Panc1 (cell line): ENCODE measurements around the gene ARL8A. TPM values are rescaled to one million over a fixed set of nuclear protein-coding genes. Genes with fewer than 3 reads are reported as not detected.

Experiments used
- ATAC-seq: fragments of 200-7000 bp; cut with Tn5 transposase; 2 replicates; pipeline ENCODE4 v1.9.1; 2020; ENCODE audit warnings: mild to moderate bottlenecking, moderate library complexity
- BruUV-seq: library from RNA; stranded (reverse); fragments of 400-500 nt; replicated peaks from 2 replicates; lab custom pipeline; 2021; lab: Mats Ljungman, UMichigan
- CTCF ChIA-PET: fragments of 300-600 bp; sonication (Branson Sonifier 250); formaldehyde crosslinking; loops from one replicate; lab custom pipeline; 2022; ENCODE audit warnings: antibody characterized with exemption; lab: Charles Lee
- POLR2A ChIA-PET: fragments of 300-600 bp; sonication (Branson Sonifier 250); formaldehyde crosslinking; loops from one replicate; lab custom pipeline; 2022; ENCODE audit warnings: antibody characterized with exemption; lab: Charles Lee
- DNase-seq: peaks from one replicate; pipeline ENCODE4 v3.0.0-alpha.2; 2010; ENCODE audit warnings: low read depth, low spot score
- H3K27ac ChIP-seq: 2 replicates; pipeline ENCODE4 v1.5.1; 2011; ENCODE audit warnings: mild to moderate bottlenecking, low read length, inconsistent platforms
- H3K27me3 ChIP-seq: fragments of 200-500 bp; sonication (Bioruptor generic); 2 replicates; pipeline ENCODE4 v1.6.0; 2014; ENCODE audit warnings: low read length, inconsistent platforms; ENCODE audit not compliant: control insufficient read depth, insufficient read depth
- H3K36me3 ChIP-seq: fragments of 200-500 bp; sonication (Bioruptor generic); 2 replicates; pipeline ENCODE4 v1.5.1; 2014; ENCODE audit warnings: inconsistent platforms, mild to moderate bottlenecking, low read length, moderate library complexity; ENCODE audit not compliant: control insufficient read depth, insufficient read depth
- H3K4me1 ChIP-seq: 2 replicates; pipeline ENCODE4 v1.5.1; 2011; ENCODE audit warnings: inconsistent platforms, mild to moderate bottlenecking, low read length, moderate library complexity; ENCODE audit not compliant: control insufficient read depth, insufficient read depth
- H3K4me3 ChIP-seq, 2 experiments: 2 replicates each; pipeline ENCODE4 v1.5.1; 2011 to 2012; ENCODE audit warnings: low read depth in 2 of 2, low read length in 2 of 2, mild to moderate bottlenecking in 2 of 2, inconsistent platforms in 1 of 2, moderate library complexity in 1 of 2
- H3K9me3 ChIP-seq: fragments of 200-500 bp; sonication (Bioruptor generic); 2 replicates; pipeline ENCODE4 v1.5.1; 2014; ENCODE audit warnings: low read depth, mild to moderate bottlenecking, inconsistent platforms, low read length, moderate library complexity; ENCODE audit not compliant: control insufficient read depth, insufficient read depth
- POLR2AphosphoS5 ChIP-seq: IDR thresholded peaks from 2 replicates; pipeline ENCODE4 v1.6.1; 2012; ENCODE audit warnings: mild to moderate bottlenecking, low read depth, low read length, moderate library complexity
- SIN3A ChIP-seq: IDR thresholded peaks from 2 replicates; pipeline ENCODE4 v1.6.1; 2012; ENCODE audit warnings: low read depth, mild to moderate bottlenecking, low read length, moderate library complexity, borderline replicate concordance; ENCODE audit not compliant: insufficient read depth
- TCF7L2 ChIP-seq: IDR thresholded peaks from 2 replicates; pipeline ENCODE4 v1.6.1; 2011; ENCODE audit warnings: mild to moderate bottlenecking, low read depth, low read length, inconsistent platforms
- in situ Hi-C: cut with HindIII; loops from 2 replicates; pipeline ENCODE4 v1.10.0; 2016; ENCODE audit warnings: low sequenced_read_pairs, low pct_unique_long_range_greater_than_20kb
- intact Hi-C: fragments of 100-400 bp; cut with micrococcal nuclease; formaldehyde crosslinking; loops from one replicate; pipeline ENCODE4 v1.10.0; 2022; ENCODE audit not compliant: unreplicated experiment
- total RNA-seq: library from RNA; stranded (reverse); gene quantifications from one replicate; pipeline ENCODE4 v1.2.1, GENCODE V29; 2021; ENCODE audit not compliant: unreplicated experiment
- TF ChIP-seq, protein P1 (sequence below): fragments of 450-650 bp; IDR thresholded peaks from 2 replicates; pipeline ENCODE4 v1.5.1; 2017; ENCODE audit warnings: mild to moderate bottlenecking
- TF ChIP-seq, protein P2 (sequence below), 2 experiments: IDR thresholded peaks; 2 replicates each; pipeline ENCODE4 v1.6.1; 2011 to 2012; ENCODE audit warnings: low read depth in 2 of 2, control low read depth in 1 of 2, low read length in 1 of 2, mild to moderate bottlenecking in 1 of 2, moderate library complexity in 1 of 2; ENCODE audit not compliant: insufficient read depth in 1 of 2

Gene ARL8A
- total RNA-seq, 1 experiment from 2014 or later, result 62.6 TPM

- TF ChIP-seq, protein P1, sequence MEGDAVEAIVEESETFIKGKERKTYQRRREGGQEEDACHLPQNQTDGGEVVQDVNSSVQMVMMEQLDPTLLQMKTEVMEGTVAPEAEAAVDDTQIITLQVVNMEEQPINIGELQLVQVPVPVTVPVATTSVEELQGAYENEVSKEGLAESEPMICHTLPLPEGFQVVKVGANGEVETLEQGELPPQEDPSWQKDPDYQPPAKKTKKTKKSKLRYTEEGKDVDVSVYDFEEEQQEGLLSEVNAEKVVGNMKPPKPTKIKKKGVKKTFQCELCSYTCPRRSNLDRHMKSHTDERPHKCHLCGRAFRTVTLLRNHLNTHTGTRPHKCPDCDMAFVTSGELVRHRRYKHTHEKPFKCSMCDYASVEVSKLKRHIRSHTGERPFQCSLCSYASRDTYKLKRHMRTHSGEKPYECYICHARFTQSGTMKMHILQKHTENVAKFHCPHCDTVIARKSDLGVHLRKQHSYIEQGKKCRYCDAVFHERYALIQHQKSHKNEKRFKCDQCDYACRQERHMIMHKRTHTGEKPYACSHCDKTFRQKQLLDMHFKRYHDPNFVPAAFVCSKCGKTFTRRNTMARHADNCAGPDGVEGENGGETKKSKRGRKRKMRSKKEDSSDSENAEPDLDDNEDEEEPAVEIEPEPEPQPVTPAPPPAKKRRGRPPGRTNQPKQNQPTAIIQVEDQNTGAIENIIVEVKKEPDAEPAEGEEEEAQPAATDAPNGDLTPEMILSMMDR, result no peak
- no peak for TF ChIP-seq SIN3A
- TF ChIP-seq TCF7L2, result no peak
- TF ChIP-seq POLR2AphosphoS5, result no peak
- TF ChIP-seq, protein P2, sequence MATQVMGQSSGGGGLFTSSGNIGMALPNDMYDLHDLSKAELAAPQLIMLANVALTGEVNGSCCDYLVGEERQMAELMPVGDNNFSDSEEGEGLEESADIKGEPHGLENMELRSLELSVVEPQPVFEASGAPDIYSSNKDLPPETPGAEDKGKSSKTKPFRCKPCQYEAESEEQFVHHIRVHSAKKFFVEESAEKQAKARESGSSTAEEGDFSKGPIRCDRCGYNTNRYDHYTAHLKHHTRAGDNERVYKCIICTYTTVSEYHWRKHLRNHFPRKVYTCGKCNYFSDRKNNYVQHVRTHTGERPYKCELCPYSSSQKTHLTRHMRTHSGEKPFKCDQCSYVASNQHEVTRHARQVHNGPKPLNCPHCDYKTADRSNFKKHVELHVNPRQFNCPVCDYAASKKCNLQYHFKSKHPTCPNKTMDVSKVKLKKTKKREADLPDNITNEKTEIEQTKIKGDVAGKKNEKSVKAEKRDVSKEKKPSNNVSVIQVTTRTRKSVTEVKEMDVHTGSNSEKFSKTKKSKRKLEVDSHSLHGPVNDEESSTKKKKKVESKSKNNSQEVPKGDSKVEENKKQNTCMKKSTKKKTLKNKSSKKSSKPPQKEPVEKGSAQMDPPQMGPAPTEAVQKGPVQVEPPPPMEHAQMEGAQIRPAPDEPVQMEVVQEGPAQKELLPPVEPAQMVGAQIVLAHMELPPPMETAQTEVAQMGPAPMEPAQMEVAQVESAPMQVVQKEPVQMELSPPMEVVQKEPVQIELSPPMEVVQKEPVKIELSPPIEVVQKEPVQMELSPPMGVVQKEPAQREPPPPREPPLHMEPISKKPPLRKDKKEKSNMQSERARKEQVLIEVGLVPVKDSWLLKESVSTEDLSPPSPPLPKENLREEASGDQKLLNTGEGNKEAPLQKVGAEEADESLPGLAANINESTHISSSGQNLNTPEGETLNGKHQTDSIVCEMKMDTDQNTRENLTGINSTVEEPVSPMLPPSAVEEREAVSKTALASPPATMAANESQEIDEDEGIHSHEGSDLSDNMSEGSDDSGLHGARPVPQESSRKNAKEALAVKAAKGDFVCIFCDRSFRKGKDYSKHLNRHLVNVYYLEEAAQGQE (IDR thresholded peaks at IDR 0.05; ENCODE audit: insufficient read depth in 1 of 2, low read depth in 2 of 2, low read length in 1 of 2), result no peak
- Histone ChIP-seq H3K9me3 (no peaks in the 10 kb centered on the region), H3K4me1 (no peaks in the 10 kb centered on the region), H3K27me3 (no peaks in the 10 kb centered on the region), H3K27ac (no peak overlapping the region), H3K36me3 (no peaks in the 10 kb centered on the region), H3K4me3 (no peak overlapping the region)
- no peak for DNase-seq
- BruUV-seq, result no TSS peak
- in situ Hi-C loops (no loop called here), intact Hi-C loops (no loop called here)
- ChIA-PET CTCF (no interaction called here), POLR2A (no interaction called here)
- no peak for ATAC-seq
Measured at GRCh38 chr1:202170726-202171125, 26.2 kb upstream of the ARL8A start.

DNA sequence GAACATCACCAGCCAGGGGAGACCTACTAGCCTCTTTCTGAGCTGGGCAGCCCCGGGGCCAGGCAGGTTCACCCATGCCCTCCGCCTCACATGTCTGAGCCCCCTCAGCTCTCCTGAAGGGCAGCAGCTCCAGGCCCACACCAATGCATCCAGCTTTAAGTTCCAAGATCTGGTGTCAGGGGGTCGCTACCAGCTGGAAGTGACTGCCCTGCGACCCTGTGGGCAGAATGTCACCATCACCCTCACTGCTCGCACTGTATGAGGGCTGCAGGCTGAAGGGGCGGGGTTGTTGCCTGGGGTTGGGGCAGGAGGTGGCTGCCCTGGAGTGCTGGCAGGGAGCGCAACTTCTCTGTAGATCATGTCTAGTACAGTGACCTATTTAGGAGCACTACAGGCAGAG, 24.3 kb upstream of the ARL8A start:
- in situ Hi-C loops, result no loop called here
- no TSS peak for BruUV-seq
- CTCF ChIA-PET, result no interaction called here
- POLR2A ChIA-PET, result no interaction called here
- H3K27ac ChIP-seq, result no peak overlapping the region
- H3K4me3 ChIP-seq, result no peak overlapping the region
- H3K4me1 ChIP-seq, result no peaks in the 10 kb centered on the region
- no peaks in the 10 kb centered on the region for H3K9me3 ChIP-seq
- TF ChIP-seq POLR2AphosphoS5, result no peak
- no peak for TF ChIP-seq TCF7L2
- TF ChIP-seq, protein P1, result no peak
- TF ChIP-seq SIN3A, result no peak
- TF ChIP-seq, protein P2 (IDR thresholded peaks at IDR 0.05; ENCODE audit: insufficient read depth in 1 of 2, low read depth in 2 of 2, low read length in 1 of 2), result no peak
- no peaks in the 10 kb centered on the region for H3K27me3 ChIP-seq
- intact Hi-C loops, result no loop called here
- DNase-seq (no peak), ATAC-seq (no peak)
- H3K36me3 ChIP-seq, result no peaks in the 10 kb centered on the region
